Diencephalon (tissue), 1 donor: ENCODE data around the gene RIOK2. TPM values are rescaled to one million over a fixed set of nuclear protein-coding genes. Genes with fewer than 3 reads are reported as not detected.

Experiments used
- small RNA-seq: library from RNA; depleted of rRNA; stranded (forward); fragments of <200 nt; gene quantifications from one replicate; pipeline ENCODE3, GENCODE V24; 2014
- total RNA-seq: library from RNA; depleted of rRNA; stranded (reverse); fragments of >200 nt; gene quantifications from one replicate; pipeline ENCODE4 v1.2.3, GENCODE V29; 2014

Gene RIOK2
- total RNA-seq, result 20.8 TPM

GRCh38 chr5:97183100-97183929, at the start of gene RIOK2:
Gene RIOK2, minus strand, starts transcription at chr5:97183247. Its CDS starts 56 bp downstream, at chr5:97183191.

GRCh38 chr5:97142521-97143254, 40.4 kb downstream of the RIOK2 start, which contains the start of gene LIX1:
Gene LIX1, minus strand, starts transcription at chr5:97142611. Its CDS starts 35 bp downstream, at chr5:97142576.

Small RNAs within 50 kb of the gene (small RNA-seq; reads per million reads assigned to genes)
- gene RNU1-73P, result not detected

Other genes with a start within 250 kb of the RIOK2 start
- 54.9 TPM for gene LNPEP, start 247.2 kb downstream of the RIOK2 start, total RNA-seq
- gene LIX1, start 40.6 kb downstream of the RIOK2 start, total RNA-seq, result 30.0 TPM